WTC11 (cell line): ENCODE measurements around the gene RECK. TPM values are rescaled to one million over a fixed set of nuclear protein-coding genes. Genes with fewer than 3 reads are reported as not detected.
"Not testable (repeated sequence)": the region's sequence is repeated elsewhere in the genome, so short reads cannot be mapped to it uniquely, and the experiment has no call there.

Experiments used
- ATAC-seq: fragments of 200-7000 bp; cut with Tn5 transposase; 2 replicates; pipeline ENCODE4 v1.10.0; 2021; ENCODE audit warnings: mild to moderate bottlenecking, moderate library complexity
- CTCF ChIA-PET: fragments of 300-600 bp; sonication (Branson Sonifier 250); formaldehyde crosslinking; loops from one replicate; lab custom pipeline; 2021; ENCODE audit warnings: antibody characterized with exemption; lab: Charles Lee
- POLR2A ChIA-PET: fragments of 350-600 bp; sonication (Branson Sonifier 250); formaldehyde crosslinking; loops from one replicate; lab custom pipeline; 2021; ENCODE audit warnings: antibody characterized with exemption; lab: Charles Lee
- DNase-seq: peaks from one replicate; pipeline ENCODE4 v3.0.0; 2021; ENCODE audit warnings: low spot score
- H3K27ac Mint-ChIP-seq: 2 replicates; pipeline ENCODE4 v1.8.0; 2021; ENCODE audit warnings: mixed read lengths
- H3K27me3 Mint-ChIP-seq: 2 replicates; pipeline ENCODE4 v1.8.0; 2021; ENCODE audit warnings: low read depth, mild to moderate bottlenecking, moderate library complexity, mixed read lengths
- H3K36me3 Mint-ChIP-seq: 2 replicates; pipeline ENCODE4 v1.8.0; 2021; ENCODE audit warnings: mixed read lengths
- H3K4me1 Mint-ChIP-seq: 2 replicates; pipeline ENCODE4 v1.8.0; 2022; ENCODE audit warnings: mixed read lengths
- H3K4me3 Mint-ChIP-seq: 2 replicates; pipeline ENCODE4 v1.8.0; 2021; ENCODE audit warnings: mild to moderate bottlenecking, moderate library complexity, mixed read lengths
- H3K9me3 Mint-ChIP-seq: 2 replicates; pipeline ENCODE4 v1.8.0; 2021; ENCODE audit warnings: mixed read lengths
- CREM ChIP-seq: sonication (generic); formaldehyde crosslinking; IDR thresholded peaks from 2 replicates; pipeline ENCODE4 v1.8.1; 2022; ENCODE audit warnings: mild to moderate bottlenecking, missing genetic modification reagents, moderate library complexity
- ESRRA ChIP-seq: sonication (generic); formaldehyde crosslinking; IDR thresholded peaks from 2 replicates; pipeline ENCODE4 v1.8.1; 2022; ENCODE audit warnings: mild to moderate bottlenecking, missing genetic modification reagents, borderline replicate concordance
- FOXP4 ChIP-seq: sonication (generic); formaldehyde crosslinking; IDR thresholded peaks from 2 replicates; pipeline ENCODE4 v1.8.0; 2022; ENCODE audit warnings: mild to moderate bottlenecking, missing genetic modification reagents
- HMGA2 ChIP-seq: fragments of 250-450 bp; sonication (Bioruptor Pico); IDR thresholded peaks from 2 replicates; pipeline ENCODE4 v1.4.0; 2021; ENCODE audit warnings: mild to moderate bottlenecking, moderate library complexity
- IRF2 ChIP-seq: sonication (generic); formaldehyde crosslinking; IDR thresholded peaks from 2 replicates; pipeline ENCODE4 v1.8.0; 2022; ENCODE audit warnings: low read depth, missing genetic modification reagents, borderline replicate concordance
- PREB ChIP-seq: sonication (generic); formaldehyde crosslinking; IDR thresholded peaks from 2 replicates; pipeline ENCODE4 v1.8.1; 2022; ENCODE audit warnings: mild to moderate bottlenecking, missing genetic modification reagents, moderate library complexity, borderline replicate concordance
- RORB ChIP-seq: fragments of 250-450 bp; sonication (Bioruptor Pico); IDR thresholded peaks from 2 replicates; pipeline ENCODE4 v1.9.0; 2021; ENCODE audit warnings: mild to moderate bottlenecking
- SMAD4 ChIP-seq: sonication (generic); formaldehyde crosslinking; IDR thresholded peaks from 2 replicates; pipeline ENCODE4 v1.8.0; 2022; ENCODE audit warnings: mild to moderate bottlenecking, missing genetic modification reagents
- TEAD1 ChIP-seq: sonication (generic); formaldehyde crosslinking; IDR thresholded peaks from 2 replicates; pipeline ENCODE4 v1.8.0; 2022; ENCODE audit warnings: mild to moderate bottlenecking, missing genetic modification reagents
- TP53 ChIP-seq: sonication (generic); formaldehyde crosslinking; IDR thresholded peaks from 2 replicates; pipeline ENCODE4 v1.8.1; 2023; ENCODE audit warnings: mild to moderate bottlenecking, missing genetic modification reagents
- ZNF232 ChIP-seq: sonication (generic); formaldehyde crosslinking; IDR thresholded peaks from 2 replicates; pipeline ENCODE4 v1.8.0; 2022; ENCODE audit warnings: mild to moderate bottlenecking, missing genetic modification reagents
- ZNF281 ChIP-seq: sonication (generic); formaldehyde crosslinking; IDR thresholded peaks from 2 replicates; pipeline ENCODE4 v1.8.0; 2023; ENCODE audit warnings: mild to moderate bottlenecking, missing genetic modification reagents
- ZNF416 ChIP-seq: fragments of 250-450 bp; sonication (Bioruptor Pico); IDR thresholded peaks from 2 replicates; pipeline ENCODE4 v1.9.0; 2021; ENCODE audit warnings: mild to moderate bottlenecking, inconsistent platforms
- ZNF512 ChIP-seq: sonication (generic); formaldehyde crosslinking; IDR thresholded peaks from 2 replicates; pipeline ENCODE4 v1.8.1; 2022; ENCODE audit warnings: missing genetic modification reagents, borderline replicate concordance
- ZSCAN18 ChIP-seq: fragments of 250-450 bp; sonication (Bioruptor Pico); IDR thresholded peaks from 2 replicates; pipeline ENCODE4 v2.1.2; 2022; ENCODE audit warnings: mild to moderate bottlenecking, moderate library complexity
- total RNA-seq: library from RNA; stranded (reverse); gene quantifications from 3 replicates; pipeline ENCODE4 v1.2.3, GENCODE V29; 2021
- TF ChIP-seq, protein P1 (sequence below): sonication (generic); formaldehyde crosslinking; IDR thresholded peaks from 2 replicates; pipeline ENCODE4 v1.8.1; 2022; ENCODE audit warnings: low read depth, mild to moderate bottlenecking, moderate library complexity, missing genetic modification reagents, borderline replicate concordance

The RECK gene
- total RNA-seq, 1 experiment from 2014 or later, result 11.2 TPM

- Mint-ChIP-seq H3K9me3 (no peaks in the 10 kb centered on the region), H3K4me1 (no peaks in the 10 kb centered on the region), H3K36me3 (no peaks in the 10 kb centered on the region), H3K27me3 (peaks cover 28% of the 10 kb centered on the region)
- TF ChIP-seq HMGA2 (CRISPR knock-in tag) (no peak), ZNF281 (CRISPR knock-in tag) (no peak), RORB (CRISPR knock-in tag) (no peak), TEAD1 (no peak), ZNF416 (no peak), TP53 (CRISPR knock-in tag) (no peak), ZNF512 (CRISPR knock-in tag) (no peak), ESRRA (CRISPR knock-in tag) (no peak)
- TF ChIP-seq, all 79 proteins: peak for 0
- ATAC-seq, result no peak
- no peak overlapping the region for H3K27ac Mint-ChIP-seq
- DNase-seq, result no peak
- no peak overlapping the region for H3K4me3 Mint-ChIP-seq
- CTCF ChIA-PET, result no interaction called here
- POLR2A ChIA-PET, result no interaction called here
These were observed 46.6 kb upstream of the RECK start for GRCh38 chr9:35990155-35990554.

DNA sequence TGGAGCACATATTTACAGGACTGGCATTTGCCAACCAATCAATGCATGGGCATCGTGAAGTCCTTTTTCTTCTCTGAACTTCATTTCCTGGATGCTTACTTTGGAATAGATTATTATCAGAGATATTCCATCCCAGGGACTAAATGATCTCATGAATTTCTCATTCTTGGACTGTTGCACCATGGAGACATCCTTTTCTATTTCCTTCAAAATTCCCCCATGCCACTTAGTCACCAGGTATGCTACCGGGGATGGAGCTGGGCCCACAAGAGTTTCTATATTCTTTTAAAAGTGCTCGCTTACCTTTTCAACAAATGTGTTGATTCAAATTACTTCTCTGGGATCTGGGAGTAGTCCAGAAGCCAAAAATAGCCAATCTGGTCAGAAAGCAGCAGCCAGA is 43.6 kb upstream of the RECK start:
- H3K36me3 Mint-ChIP-seq, H3K4me3 Mint-ChIP-seq, H3K4me1 Mint-ChIP-seq, POLR2A ChIA-PET, DNase-seq, H3K27ac Mint-ChIP-seq, ATAC-seq: not testable (repeated sequence)
- Mint-ChIP-seq H3K27me3 (peaks cover 28% of the 10 kb centered on the region), H3K9me3 (peaks cover 10% of the 10 kb centered on the region)
- CTCF ChIA-PET, result interaction anchor here (0.9 to 1.4 kb wide), 2 partner anchors 16 to 30 kb away, joined by 3 to 5 read pairs; no protein-coding TSS in a partner anchor

DNA sequence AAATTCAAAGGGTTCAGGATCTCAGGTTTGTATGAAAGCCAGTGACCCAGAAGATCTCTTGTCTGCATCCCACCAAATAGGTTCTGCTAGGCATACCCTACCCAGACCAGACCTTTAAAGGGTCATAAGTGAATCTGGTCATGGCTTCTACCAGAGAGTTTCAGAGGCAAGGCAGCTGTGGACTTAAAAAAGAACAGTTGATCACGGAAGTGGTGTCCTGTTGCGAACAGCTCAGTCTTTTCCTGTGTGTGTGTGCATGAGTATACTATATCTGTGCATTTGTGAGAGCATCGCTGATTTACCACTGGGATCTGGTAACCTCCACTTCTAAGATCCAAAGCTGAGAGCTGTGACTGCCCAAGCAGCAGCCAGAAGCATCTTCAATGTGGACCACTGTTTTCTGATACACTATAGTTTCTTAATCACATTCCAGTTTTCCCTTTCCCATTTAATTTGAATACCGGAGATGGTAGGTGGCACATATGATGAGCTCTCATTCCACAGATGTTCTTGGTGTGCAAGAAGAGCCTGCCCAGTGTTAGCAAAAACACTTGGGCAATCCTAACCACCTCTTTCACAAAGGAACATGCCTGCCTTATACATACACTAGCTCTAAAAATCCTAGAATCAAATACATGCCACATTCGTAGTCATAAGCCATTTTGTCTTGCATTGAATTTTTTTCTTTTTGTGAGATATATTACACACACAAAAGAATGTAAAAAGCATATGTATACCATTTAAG is 42.6 kb upstream of the RECK start:
- H3K4me3 Mint-ChIP-seq, result no peak overlapping the region
- H3K4me1 Mint-ChIP-seq, result no peaks in the 10 kb centered on the region
- CTCF ChIA-PET, result interaction anchor here (1.0 to 1.9 kb wide), 4 partner anchors 9 to 49 kb away, joined by 3 to 6 read pairs (median 4); no protein-coding TSS in a partner anchor
- H3K9me3 Mint-ChIP-seq, result peaks cover 18% of the 10 kb centered on the region
- H3K27me3 Mint-ChIP-seq, result peaks cover 27% of the 10 kb centered on the region
- DNase-seq (no peak), ATAC-seq (no peak)
- no peak overlapping the region for H3K27ac Mint-ChIP-seq
- POLR2A ChIA-PET, result no interaction called here
- H3K36me3 Mint-ChIP-seq, result peaks cover 10% of the 10 kb centered on the region; the same call in 1 of the 2 replicates
- no peak for TF ChIP-seq IRF2 (CRISPR knock-in tag)
- TF ChIP-seq PREB (CRISPR knock-in tag), result no peak
- no peak for TF ChIP-seq SMAD4
- no peak for TF ChIP-seq CREM (CRISPR knock-in tag)
- no peak for TF ChIP-seq FOXP4 (CRISPR knock-in tag)
- TF ChIP-seq, protein P1, sequence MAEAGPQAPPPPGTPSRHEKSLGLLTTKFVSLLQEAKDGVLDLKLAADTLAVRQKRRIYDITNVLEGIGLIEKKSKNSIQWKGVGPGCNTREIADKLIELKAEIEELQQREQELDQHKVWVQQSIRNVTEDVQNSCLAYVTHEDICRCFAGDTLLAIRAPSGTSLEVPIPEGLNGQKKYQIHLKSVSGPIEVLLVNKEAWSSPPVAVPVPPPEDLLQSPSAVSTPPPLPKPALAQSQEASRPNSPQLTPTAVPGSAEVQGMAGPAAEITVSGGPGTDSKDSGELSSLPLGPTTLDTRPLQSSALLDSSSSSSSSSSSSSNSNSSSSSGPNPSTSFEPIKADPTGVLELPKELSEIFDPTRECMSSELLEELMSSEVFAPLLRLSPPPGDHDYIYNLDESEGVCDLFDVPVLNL (CRISPR knock-in tag), result no peak
- TF ChIP-seq ZNF232 (CRISPR knock-in tag), result no peak
- TF ChIP-seq ZSCAN18 (CRISPR knock-in tag), result no peak
